ENCODE data around the gene C16orf46.

DNA sequence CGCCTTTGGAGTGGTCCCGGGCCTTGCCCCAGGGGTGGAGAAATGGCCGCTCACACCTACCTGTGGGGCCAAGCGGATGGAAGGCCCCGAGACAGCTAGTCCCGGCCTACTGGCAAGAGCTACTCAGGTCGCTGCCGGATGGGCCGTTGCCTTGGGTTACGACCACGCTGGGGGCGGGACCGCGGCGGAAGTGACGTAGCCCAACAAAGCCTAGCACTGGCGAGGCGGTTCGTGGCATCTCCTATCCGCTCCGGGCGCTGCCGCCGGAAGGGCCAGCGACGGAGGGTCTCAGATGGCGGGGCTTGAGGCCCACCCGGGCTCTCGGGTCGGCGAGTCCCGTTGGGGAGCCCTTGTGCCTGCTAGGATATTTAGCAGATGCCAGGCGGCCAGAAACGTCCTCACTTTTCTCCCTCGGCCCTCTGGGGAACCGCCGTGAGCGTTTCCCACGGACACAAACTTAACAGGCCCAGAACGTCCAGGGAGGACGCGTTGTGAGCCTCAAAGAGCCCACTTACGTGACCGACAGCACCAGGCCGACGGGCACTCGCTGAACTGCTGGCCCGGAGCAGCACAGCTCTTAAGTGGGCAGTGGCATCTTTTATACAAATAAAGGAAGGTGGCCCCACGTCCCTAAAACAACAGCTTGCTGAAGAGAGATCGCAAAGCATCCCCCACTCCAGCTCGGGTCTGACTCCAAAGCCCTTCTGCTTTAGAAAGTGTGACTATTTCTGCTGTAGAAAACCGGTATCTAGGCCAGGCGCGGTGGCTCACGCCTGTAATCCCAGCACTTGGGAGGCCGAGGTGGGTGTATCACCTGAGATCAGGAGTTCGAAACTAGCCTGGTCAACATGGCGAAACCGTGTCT, at the start of gene C16orf46:
- TF ChIP-seq MXI1 (IDR thresholded peaks at IDR 0.05; ENCODE audit: low read depth, low read length) (peak; percentile 82), EP300 (IDR thresholded peaks at IDR 0.05; ENCODE audit: borderline replicate concordance in 1 of 2, low read depth in 1 of 2, low read length in 1 of 2) (no peak), CHD2 (IDR thresholded peaks at IDR 0.05; ENCODE audit: low read length, partially characterized antibody) (peak; percentile 33), TEAD4 (IDR thresholded peaks at IDR 0.05; ENCODE audit: borderline replicate concordance, insufficient read depth) (no peak), RAD21 (IDR thresholded peaks at IDR 0.05; ENCODE audit: low read length) (no peak), RCOR1 (IDR thresholded peaks at IDR 0.05; ENCODE audit: low read length) (no peak)
- TF ChIP-seq, protein P1, sequence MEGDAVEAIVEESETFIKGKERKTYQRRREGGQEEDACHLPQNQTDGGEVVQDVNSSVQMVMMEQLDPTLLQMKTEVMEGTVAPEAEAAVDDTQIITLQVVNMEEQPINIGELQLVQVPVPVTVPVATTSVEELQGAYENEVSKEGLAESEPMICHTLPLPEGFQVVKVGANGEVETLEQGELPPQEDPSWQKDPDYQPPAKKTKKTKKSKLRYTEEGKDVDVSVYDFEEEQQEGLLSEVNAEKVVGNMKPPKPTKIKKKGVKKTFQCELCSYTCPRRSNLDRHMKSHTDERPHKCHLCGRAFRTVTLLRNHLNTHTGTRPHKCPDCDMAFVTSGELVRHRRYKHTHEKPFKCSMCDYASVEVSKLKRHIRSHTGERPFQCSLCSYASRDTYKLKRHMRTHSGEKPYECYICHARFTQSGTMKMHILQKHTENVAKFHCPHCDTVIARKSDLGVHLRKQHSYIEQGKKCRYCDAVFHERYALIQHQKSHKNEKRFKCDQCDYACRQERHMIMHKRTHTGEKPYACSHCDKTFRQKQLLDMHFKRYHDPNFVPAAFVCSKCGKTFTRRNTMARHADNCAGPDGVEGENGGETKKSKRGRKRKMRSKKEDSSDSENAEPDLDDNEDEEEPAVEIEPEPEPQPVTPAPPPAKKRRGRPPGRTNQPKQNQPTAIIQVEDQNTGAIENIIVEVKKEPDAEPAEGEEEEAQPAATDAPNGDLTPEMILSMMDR (IDR thresholded peaks at IDR 0.05) = no peak
- TF ChIP-seq, protein P2, sequence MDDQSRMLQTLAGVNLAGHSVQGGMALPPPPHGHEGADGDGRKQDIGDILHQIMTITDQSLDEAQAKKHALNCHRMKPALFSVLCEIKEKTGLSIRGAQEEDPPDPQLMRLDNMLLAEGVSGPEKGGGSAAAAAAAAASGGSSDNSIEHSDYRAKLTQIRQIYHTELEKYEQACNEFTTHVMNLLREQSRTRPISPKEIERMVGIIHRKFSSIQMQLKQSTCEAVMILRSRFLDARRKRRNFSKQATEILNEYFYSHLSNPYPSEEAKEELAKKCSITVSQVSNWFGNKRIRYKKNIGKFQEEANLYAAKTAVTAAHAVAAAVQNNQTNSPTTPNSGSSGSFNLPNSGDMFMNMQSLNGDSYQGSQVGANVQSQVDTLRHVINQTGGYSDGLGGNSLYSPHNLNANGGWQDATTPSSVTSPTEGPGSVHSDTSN (IDR thresholded peaks at IDR 0.05) = no peak
- TF ChIP-seq, protein P3, sequence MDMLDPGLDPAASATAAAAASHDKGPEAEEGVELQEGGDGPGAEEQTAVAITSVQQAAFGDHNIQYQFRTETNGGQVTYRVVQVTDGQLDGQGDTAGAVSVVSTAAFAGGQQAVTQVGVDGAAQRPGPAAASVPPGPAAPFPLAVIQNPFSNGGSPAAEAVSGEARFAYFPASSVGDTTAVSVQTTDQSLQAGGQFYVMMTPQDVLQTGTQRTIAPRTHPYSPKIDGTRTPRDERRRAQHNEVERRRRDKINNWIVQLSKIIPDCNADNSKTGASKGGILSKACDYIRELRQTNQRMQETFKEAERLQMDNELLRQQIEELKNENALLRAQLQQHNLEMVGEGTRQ (IDR thresholded peaks at IDR 0.05; ENCODE audit: borderline replicate concordance, low read depth, low read length) = no peak
- TF ChIP-seq, protein P4, sequence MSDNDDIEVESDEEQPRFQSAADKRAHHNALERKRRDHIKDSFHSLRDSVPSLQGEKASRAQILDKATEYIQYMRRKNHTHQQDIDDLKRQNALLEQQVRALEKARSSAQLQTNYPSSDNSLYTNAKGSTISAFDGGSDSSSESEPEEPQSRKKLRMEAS (IDR thresholded peaks at IDR 0.05; ENCODE audit: low read depth) = peak; percentile 89

All from SK-N-SH (cell line).